Pancreas (tissue), 10 donors: ENCODE measurements around the gene HMGXB4. TPM values are rescaled to one million over a fixed set of nuclear protein-coding genes. Genes with fewer than 3 reads are reported as not detected.

Source experiments
- ATAC-seq, 4 donors: fragments of 200-7000 bp; cut with Tn5 transposase; one replicate each; pipeline versions ENCODE4 v1.8.0 to v1.9.1; 2020; ENCODE audit warnings: mild to moderate bottlenecking in 4 of 4, moderate library complexity in 4 of 4
- DNase-seq, 6 donors: peaks; one replicate each; pipeline ENCODE4 v3.0.0-alpha.2; 2020
- FAIRE-seq: peaks from 2 replicates; lab custom pipeline; 2012; peaks lifted over from hg19 to GRCh38; lab: Jason Lieb, UNC
- H3K27ac ChIP-seq, 4 donors: fragments of 200-600 bp; sonication (generic); 1 replicate in 3 of 4; 2 replicates in 1 of 4; pipeline versions ENCODE4 v1.5.0 to v1.8.0; 2020
- H3K27me3 ChIP-seq, 4 donors: fragments of 200-600 bp; one replicate each; pipeline ENCODE4 v1.8.0; 2021
- H3K36me3 ChIP-seq, 3 donors: fragments of 200-600 bp; sonication (generic) in 1 of 3; one replicate each; pipeline versions ENCODE4 v1.5.0 to v1.8.0; 2020 to 2021
- H3K4me1 ChIP-seq, 3 donors: fragments of 200-600 bp; one replicate each; pipeline ENCODE4 v1.8.0; 2021
- H3K4me3 ChIP-seq, 4 donors: fragments of 200-600 bp; sonication (generic) in 2 of 4; one replicate each; pipeline versions ENCODE4 v1.5.0 to v1.8.0; 2020 to 2021
- H3K9me3 ChIP-seq, 4 donors: fragments of 200-600 bp; one replicate each; pipeline ENCODE4 v1.8.0; 2021
- CTCF ChIP-seq, 4 donors: fragments of 200-600 bp; sonication (generic) in 3 of 4; IDR thresholded peaks; one replicate each; pipeline versions ENCODE4 v1.5.0 to v1.8.0; 2021; ENCODE audit warnings: antibody characterized with exemption in 4 of 4
- WGBS, 2 donors: extraction: QIAGEN DNeasy Blood & Tissue Kit; methylation state at CpG; one replicate each; pipeline ENCODE4 v1.1.7; 2013; 5-methylcytosine and 5-hydroxymethylcytosine counted together
- intact Hi-C, 3 donors: fragments of 100-400 bp; cut with DNase I; formaldehyde crosslinking; loops; one replicate each; pipeline versions ENCODE4 v1.11.1 to v1.14.2; 2022
- polyA plus RNA-seq, 2 donors: library from polyadenylated mRNA; stranded (reverse); fragments of 200-250 nt; gene quantifications; one replicate each; pipeline ENCODE4 v1.2.3, GENCODE V29; 2013
- total RNA-seq, 6 donors: library from RNA; stranded (reverse); fragmentation: NEBNext Ultra II Directional in 4 of 6; extraction: Animal tissue kit (Norgen Biotek cat#: 25700) in 4 of 6; gene quantifications; one replicate each; pipeline versions ENCODE4 v1.2.1 to v1.2.4, GENCODE V29; 2021 to 2023
- donor health status: healthy with polysubstance abuse.
- donor health status: DM: no; HTN: no; CAD: no; lungs with moderate emphysema.
- donor health status: DM: no; HTN: no; CAD: no.
- donor health status: control.
- donor health status: control.
- donor health status: Bipolar disorder and iron deficiency.
- donor health status: DM: yes; HTN: yes; CAD: no.
- donor health status: DM: no; HTN: no; CAD: no.
- donor health status: DM: no; HTN: no; CAD: no.
- donor health status: DM: yes; HTN: yes; CAD: no.

Gene HMGXB4
- total and polyA plus RNA-seq, 8 donors: 4.8 to 10.1 (median 6.0) TPM

- no peak for TF ChIP-seq CTCF (IDR thresholded peaks at IDR 0.05)
- DNase-seq (peak in 1 of 6 donors; percentile 48), FAIRE-seq (no peak), ATAC-seq (peak in 3 of 4 donors; percentile 22 to 48 (median 27))
- Histone ChIP-seq H3K27me3 (no peaks in the 10 kb centered on the region), H3K36me3 (peaks cover 3 to 48% (median 14%) of the 10 kb centered on the region in 3 donors), H3K27ac (peak overlapping the region in 1 of 4 donors; percentile 46), H3K4me1 (peaks cover 6 to 13% (median 8%) of the 10 kb centered on the region in 3 donors), H3K4me3 (no peak overlapping the region), H3K9me3 (no peaks in the 10 kb centered on the region)
- intact Hi-C loops: no loop called here
- 85 to 89% methylated on average over 21 of the region's 21 CpGs for WGBS, 2 donors
These were observed 70.6 kb downstream of the HMGXB4 start for GRCh38 chr22:35327690-35328471.

- Histone ChIP-seq H3K4me1 (peaks cover 6 to 13% (median 8%) of the 10 kb centered on the region in 3 donors), H3K36me3 (peaks cover 3 to 48% (median 10%) of the 10 kb centered on the region in 3 donors), H3K27ac (peak overlapping the region in 2 of 4 donors; percentile 2 to 46), H3K9me3 (no peaks in the 10 kb centered on the region), H3K27me3 (no peaks in the 10 kb centered on the region), H3K4me3 (no peak overlapping the region)
- no peak for FAIRE-seq
- 18 to 27% methylated on average over 15 of the region's 15 CpGs for WGBS, 2 donors
- TF ChIP-seq CTCF (IDR thresholded peaks at IDR 0.05): no peak
- peak; percentile 88 to 97 (median 93) for ATAC-seq
- intact Hi-C loops: no loop called here
- peak; percentile 84 to 92 (median 89) for DNase-seq
These were observed 71.2 kb downstream of the HMGXB4 start for GRCh38 chr22:35328472-35328885.

- H3K27me3 ChIP-seq: no peaks in the 10 kb centered on the region
- H3K4me1 ChIP-seq: peaks cover 6 to 13% (median 8%) of the 10 kb centered on the region in 3 donors
- intact Hi-C loops: no loop called here
- FAIRE-seq: no peak
- WGBS, 2 donors: 65 to 68% methylated on average over 12 of the region's 12 CpGs
- H3K27ac ChIP-seq: peak overlapping the region in 2 of 4 donors; percentile 2 to 46
- H3K4me3 ChIP-seq: no peak overlapping the region
- ATAC-seq: no peak
- H3K9me3 ChIP-seq: no peaks in the 10 kb centered on the region
- TF ChIP-seq CTCF (IDR thresholded peaks at IDR 0.05): no peak
- DNase-seq: no peak
- peaks cover 3 to 47% (median 7%) of the 10 kb centered on the region in 3 donors for H3K36me3 ChIP-seq
These were observed 72.0 kb downstream of the HMGXB4 start for GRCh38 chr22:35329114-35329847.

GRCh38 chr22:35330258-35330861 is 73.1 kb downstream of the HMGXB4 start:
- ATAC-seq: peak in 2 of 4 donors; percentile 17 to 33
- no peak for FAIRE-seq
- 74 to 85% methylated on average over 16 of the region's 16 CpGs for WGBS, 2 donors

More at GRCh38 chr22:35330258-35330861, 73.1 kb downstream of the HMGXB4 start:
- Histone ChIP-seq H3K4me1 (peaks cover 6 to 13% (median 8%) of the 10 kb centered on the region in 3 donors), H3K9me3 (no peaks in the 10 kb centered on the region), H3K36me3 (peaks cover 0 to 39% (median 7%) of the 10 kb centered on the region in 3 donors), H3K27ac (peak overlapping the region in 2 of 4 donors; percentile 50 to 56), H3K4me3 (no peak overlapping the region), H3K27me3 (no peaks in the 10 kb centered on the region)
- intact Hi-C loops: no loop called here
- no peak for TF ChIP-seq CTCF (IDR thresholded peaks at IDR 0.05)
- DNase-seq: peak in 4 of 6 donors; percentile 32 to 66 (median 42)
